Kidney (tissue), 22 donors: Measurements from ENCODE around the gene OR51A4. TPM values are rescaled to one million over a fixed set of nuclear protein-coding genes. Genes with fewer than 3 reads are reported as not detected.
A peak's percentile ranks its signal among the peaks of the same experiment; 100 is the strongest.

Experiments used
- DNase-seq, 5 donors: peaks; one replicate each; pipeline ENCODE4 v3.0.0-alpha.2; 2013 to 2020
- FAIRE-seq: peaks from 2 replicates; lab custom pipeline; 2012; peaks lifted over from hg19 to GRCh38; lab: Jason Lieb, UNC
- H3K27ac ChIP-seq, 2 donors: one replicate each; pipeline ENCODE4 v1.7.0; 2013; ENCODE audit warnings: low read depth in 2 of 2, low read length in 2 of 2, inconsistent platforms in 1 of 2
- H3K27me3 ChIP-seq: one replicate; pipeline ENCODE4 v1.7.1; 2013; ENCODE audit warnings: low read length, inconsistent platforms; ENCODE audit not compliant: control insufficient read depth, insufficient read depth
- H3K36me3 ChIP-seq, 3 donors: one replicate each; pipeline versions ENCODE4 v1.7.0 to v1.7.1; 2013; ENCODE audit warnings: low read length in 3 of 3, control low read depth in 1 of 3, inconsistent platforms in 1 of 3; ENCODE audit not compliant: insufficient read depth in 3 of 3, control insufficient read depth in 2 of 3
- H3K4me1 ChIP-seq, 3 donors: one replicate each; pipeline versions ENCODE4 v1.7.0 to v1.7.1; 2013; ENCODE audit warnings: low read length in 3 of 3, inconsistent platforms in 1 of 3, low read depth in 1 of 3; ENCODE audit not compliant: control insufficient read depth in 2 of 3, insufficient read depth in 2 of 3
- H3K4me3 ChIP-seq, 3 donors: one replicate each; pipeline versions ENCODE4 v1.7.0 to v1.8.1; 2013; ENCODE audit warnings: low read length in 3 of 3, control low read depth in 1 of 3, inconsistent platforms in 1 of 3
- H3K9ac ChIP-seq, 3 donors: one replicate each; pipeline versions ENCODE4 v1.7.0 to v1.7.1; 2013; ENCODE audit warnings: low read length in 3 of 3, control low read depth in 1 of 3, inconsistent platforms in 1 of 3
- H3K9me3 ChIP-seq, 3 donors: one replicate each; pipeline versions ENCODE4 v1.7.0 to v1.7.1; 2013; ENCODE audit warnings: low read length in 3 of 3, control low read depth in 1 of 3, inconsistent platforms in 1 of 3; ENCODE audit not compliant: control insufficient read depth in 2 of 3, insufficient read depth in 1 of 3
- CTCF ChIP-seq: IDR thresholded peaks from 3 replicates; pipeline ENCODE4 v1.5.1; 2012; ENCODE audit warnings: mild to moderate bottlenecking, moderate library complexity, borderline replicate concordance; ENCODE audit not compliant: insufficient read depth; ENCODE audit errors: extremely low read depth
- intact Hi-C: fragments of 100-400 bp; cut with DNase I; formaldehyde crosslinking; loops from one replicate; pipeline ENCODE4 v1.11.1; 2022
- long read RNA-seq, 10 donors: library from polyadenylated mRNA in 1 of 10; unstranded in 1 of 10; transcript quantifications; one replicate each; pipeline ENCODE4 v2.0.0 and lab custom pipeline, GENCODE V29; 2021 to 2026
- polyA plus RNA-seq: library from polyadenylated mRNA; stranded (reverse); fragments of 350-450 nt; fragmentation: Illumina TruSeq; extraction: RNeasy Lipid Tissue Mini Kit (QIAGEN cat#74804); gene quantifications from one replicate; pipeline ENCODE4 v1.2.3, GENCODE V29; 2014; ENCODE audit warnings: low read depth, low replicate concordance; ENCODE audit not compliant: insufficient read depth
- total RNA-seq: library from RNA; stranded (reverse); fragmentation: NEBNext Ultra II Directional; extraction: Animal tissue kit (Norgen Biotek cat#: 25700); gene quantifications from one replicate; pipeline ENCODE4 v1.2.1, GENCODE V29; 2021
- donor health status: control.
- donor health status: control.
- donor health status: control.
- donor health status: control.
- donor health status: control.
- donor health status: DM: yes; HTN: yes; CAD: no.
- donor health status: Normal renal cell carcinoma (clear cell type).

Gene OR51A4
- total RNA-seq (not detected), polyA plus RNA-seq (not detected)
- long read RNA-seq, donor 1, result 0 reads
- long read RNA-seq, donor 2, result 0 reads
- long read RNA-seq, donor 3, result 0 reads
- long read RNA-seq, donor 4, result 0 reads
- long read RNA-seq, donor 5, result 0 reads
- long read RNA-seq, donor 6, result 0 reads
- long read RNA-seq, donor 7, result 0 reads
- long read RNA-seq, donor 8, result 0 reads
- long read RNA-seq, donor 9, result 0 reads
- long read RNA-seq, donor 10, result 0 reads

- intact Hi-C loops, result no loop called here
These were observed at the start of gene OR51A4 for GRCh38 chr11:4947505-4947904. Gene OR51A4 (minus strand): TSS chr11:4947605. CDS start chr11:4947100, 505 bp downstream.

GRCh38 chr11:4994551-4994950 is 47.1 kb upstream of the OR51A4 start, which contains the start of gene OR51L1:
Gene OR51L1 (plus strand): TSS chr11:4994851. CDS start chr11:4998983, 4,132 bp downstream.
- H3K9ac ChIP-seq, result no peak within 1 kb of the TSS
- H3K4me1 ChIP-seq, result no peaks in the 10 kb centered on the region
- FAIRE-seq (no peak), DNase-seq (no peak)
- H3K27me3 ChIP-seq, result no peaks in the 10 kb centered on the region
- H3K27ac ChIP-seq, result no peak within 1 kb of the TSS
- H3K4me3 ChIP-seq, result no peak within 1 kb of the TSS
- H3K9me3 ChIP-seq, result no peaks in the 10 kb centered on the region
- intact Hi-C loops, result no loop called here
- TF ChIP-seq CTCF, result no peak
- no peaks in the 10 kb centered on the region for H3K36me3 ChIP-seq

More at GRCh38 chr11:4947505-4947904, at the start of gene OR51A4:
- no peak for DNase-seq
- TF ChIP-seq CTCF, result no peak
- Histone ChIP-seq H3K27ac (no peak within 1 kb of the TSS), H3K9me3 (no peaks in the 10 kb centered on the region), H3K36me3 (no peaks in the 10 kb centered on the region), H3K4me1 (no peaks in the 10 kb centered on the region), H3K27me3 (no peaks in the 10 kb centered on the region), H3K9ac (no peak within 1 kb of the TSS), H3K4me3 (no peak within 1 kb of the TSS)
- FAIRE-seq, result no peak

- Histone ChIP-seq H3K4me1 (no peaks in the 10 kb centered on the region), H3K27ac (no peak overlapping the region), H3K9ac (no peak overlapping the region), H3K9me3 (no peaks in the 10 kb centered on the region), H3K4me3 (no peak overlapping the region), H3K27me3 (no peaks in the 10 kb centered on the region), H3K36me3 (no peaks in the 10 kb centered on the region)
- TF ChIP-seq CTCF, result peak; percentile 15
- intact Hi-C loops, result no loop called here
- FAIRE-seq, result no peak
- DNase-seq, result no peak
These were observed 43.7 kb upstream of the OR51A4 start for GRCh38 chr11:4991060-4991459.
